VCaP (cell line): Measurements from ENCODE around the gene SLC2A4.
A peak's percentile ranks its signal among the peaks of the same experiment; 100 is the strongest.

Source experiments
- H3K27ac ChIP-seq: fragments of 450-650 bp; 2 replicates; pipeline ENCODE4 v1.5.1; 2017
- TF ChIP-seq, protein P1 (sequence below): fragments of 450-650 bp; conservative IDR thresholded peaks from 2 replicates; pipeline ENCODE4 v1.5.1; 2017; ENCODE audit warnings: mild to moderate bottlenecking, moderate library complexity

Gene SLC2A4

DNA sequence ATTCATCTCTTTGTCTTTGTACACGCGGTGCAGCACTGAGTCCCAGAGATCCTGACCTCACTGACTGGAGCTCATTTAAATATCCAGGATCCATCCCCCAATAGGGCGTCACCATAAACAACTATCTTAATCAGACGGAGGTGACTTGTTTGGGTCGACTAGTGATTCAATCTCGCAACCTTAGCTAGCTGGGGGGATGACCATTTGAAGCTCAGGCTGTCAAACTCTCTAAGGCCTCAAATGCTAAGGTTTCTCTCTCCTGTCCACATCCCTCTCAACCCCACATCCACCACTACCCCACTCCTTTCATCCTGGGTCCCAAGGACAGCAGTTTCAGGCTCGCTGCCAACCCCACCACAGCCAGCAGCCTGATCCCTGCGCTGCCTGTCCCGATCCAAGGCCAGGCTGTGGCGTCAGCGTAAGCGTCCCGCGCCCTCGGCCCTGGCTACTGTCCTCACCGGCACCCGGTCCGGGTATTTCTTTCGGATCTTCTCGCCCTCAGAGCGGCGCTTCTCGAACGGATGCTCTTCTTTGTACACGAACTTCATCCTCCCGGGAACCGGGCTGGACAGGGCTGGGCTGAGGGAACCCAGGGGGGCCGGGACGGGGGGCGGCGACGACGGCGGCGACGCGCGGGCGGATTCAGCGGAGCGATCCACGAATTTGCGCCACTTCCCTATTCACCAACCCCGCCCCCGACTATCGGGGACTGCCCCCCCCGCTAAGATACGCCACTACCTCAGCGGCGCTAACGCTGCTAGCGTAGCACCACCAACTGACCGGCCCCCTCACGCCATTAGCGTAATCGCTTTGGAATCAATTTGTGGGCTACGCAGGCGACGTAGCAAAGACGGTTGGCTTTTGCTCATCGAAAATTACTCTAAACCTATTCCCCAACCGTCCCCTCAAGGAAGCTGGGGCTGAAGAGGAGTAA is 39.5 kb upstream of the SLC2A4 start, which contains the start of gene GABARAP:
Gene GABARAP (minus strand): TSS at position 667 of the 934 bp plus-strand sequence. CDS start 119 bp downstream, at position 548.
- TF ChIP-seq, protein P1, sequence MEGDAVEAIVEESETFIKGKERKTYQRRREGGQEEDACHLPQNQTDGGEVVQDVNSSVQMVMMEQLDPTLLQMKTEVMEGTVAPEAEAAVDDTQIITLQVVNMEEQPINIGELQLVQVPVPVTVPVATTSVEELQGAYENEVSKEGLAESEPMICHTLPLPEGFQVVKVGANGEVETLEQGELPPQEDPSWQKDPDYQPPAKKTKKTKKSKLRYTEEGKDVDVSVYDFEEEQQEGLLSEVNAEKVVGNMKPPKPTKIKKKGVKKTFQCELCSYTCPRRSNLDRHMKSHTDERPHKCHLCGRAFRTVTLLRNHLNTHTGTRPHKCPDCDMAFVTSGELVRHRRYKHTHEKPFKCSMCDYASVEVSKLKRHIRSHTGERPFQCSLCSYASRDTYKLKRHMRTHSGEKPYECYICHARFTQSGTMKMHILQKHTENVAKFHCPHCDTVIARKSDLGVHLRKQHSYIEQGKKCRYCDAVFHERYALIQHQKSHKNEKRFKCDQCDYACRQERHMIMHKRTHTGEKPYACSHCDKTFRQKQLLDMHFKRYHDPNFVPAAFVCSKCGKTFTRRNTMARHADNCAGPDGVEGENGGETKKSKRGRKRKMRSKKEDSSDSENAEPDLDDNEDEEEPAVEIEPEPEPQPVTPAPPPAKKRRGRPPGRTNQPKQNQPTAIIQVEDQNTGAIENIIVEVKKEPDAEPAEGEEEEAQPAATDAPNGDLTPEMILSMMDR = no peak
- H3K27ac ChIP-seq = peak within 1 kb of the TSS; percentile 92

- TF ChIP-seq, protein P1 = no peak
- H3K27ac ChIP-seq = peak overlapping the region; percentile 92
These were observed 38.6 kb upstream of the SLC2A4 start for GRCh38 chr17:7242717-7243452.

GRCh38 chr17:7243453-7243729 is 38.1 kb upstream of the SLC2A4 start:
- H3K27ac ChIP-seq = peak overlapping the region; percentile 92
- TF ChIP-seq, protein P1 = no peak

GRCh38 chr17:7243838-7244237 is 37.7 kb upstream of the SLC2A4 start:
- H3K27ac ChIP-seq = peak overlapping the region; percentile 92; the same call in 1 of the 2 replicates

GRCh38 chr17:7246779-7247178 is 34.7 kb upstream of the SLC2A4 start:
- TF ChIP-seq, protein P1 = no peak
- H3K27ac ChIP-seq = no peak overlapping the region

GRCh38 chr17:7248796-7249195 is 32.7 kb upstream of the SLC2A4 start:
- H3K27ac ChIP-seq = no peak overlapping the region
- TF ChIP-seq, protein P1 = no peak

GRCh38 chr17:7249214-7249613 is 32.3 kb upstream of the SLC2A4 start:
- peak overlapping the region; percentile 91; the same call in 1 of the 2 replicates for H3K27ac ChIP-seq
- TF ChIP-seq, protein P1 = no peak
